ENCODE results near the gene ERGIC1.
A peak's percentile ranks its signal among the peaks of the same experiment; 100 is the strongest.

ERGIC1 gene

GRCh38 chr5:172973127-172973916 is 139.3 kb downstream of the ERGIC1 start:
- H3K4me2 ChIP-seq: no peak overlapping the region
- H3K27me3 ChIP-seq: no peaks in the 10 kb centered on the region
- H3K27ac ChIP-seq: no peak overlapping the region
- H3K9me3 ChIP-seq: no peaks in the 10 kb centered on the region
- H3K9ac ChIP-seq: no peak overlapping the region
- peaks cover 17% of the 10 kb centered on the region for H3K36me3 ChIP-seq
- H3K4me1 ChIP-seq: peaks cover 17% of the 10 kb centered on the region
- no peak for TF ChIP-seq Cebpa-rat (IDR thresholded peaks at IDR 0.05)
- no peak overlapping the region for H3K4me3 ChIP-seq
- no peaks in the 10 kb centered on the region for H4K20me1 ChIP-seq

- Histone ChIP-seq H3K27ac (no peak overlapping the region), H3K9me3 (no peaks in the 10 kb centered on the region), H3K36me3 (peaks cover 13% of the 10 kb centered on the region), H3K27me3 (no peaks in the 10 kb centered on the region), H4K20me1 (no peaks in the 10 kb centered on the region), H3K9ac (no peak overlapping the region), H3K4me1 (peaks cover 11% of the 10 kb centered on the region), H3K4me3 (no peak overlapping the region), H3K4me2 (no peak overlapping the region)
- TF ChIP-seq Cebpa-rat (IDR thresholded peaks at IDR 0.05): no peak
These were observed 139.9 kb downstream of the ERGIC1 start for GRCh38 chr5:172973931-172974330.

- Histone ChIP-seq H4K20me1 (no peaks in the 10 kb centered on the region), H3K4me3 (no peak overlapping the region), H3K4me1 (no peaks in the 10 kb centered on the region), H3K4me2 (no peak overlapping the region), H3K27ac (no peak overlapping the region), H3K9ac (no peak overlapping the region), H3K36me3 (peaks cover 5% of the 10 kb centered on the region), H3K9me3 (no peaks in the 10 kb centered on the region), H3K27me3 (no peaks in the 10 kb centered on the region)
- TF ChIP-seq Cebpa-rat (IDR thresholded peaks at IDR 0.05): no peak
These were observed 141.2 kb downstream of the ERGIC1 start for GRCh38 chr5:172975289-172975688.

GRCh38 chr5:172979778-172980177 is 145.7 kb downstream of the ERGIC1 start:
- no peak overlapping the region for H3K9ac ChIP-seq
- H3K36me3 ChIP-seq: no peaks in the 10 kb centered on the region
- peaks cover 16% of the 10 kb centered on the region for H3K4me1 ChIP-seq
- no peak overlapping the region for H3K4me2 ChIP-seq
- peaks cover 2% of the 10 kb centered on the region for H4K20me1 ChIP-seq
- no peaks in the 10 kb centered on the region for H3K27me3 ChIP-seq
- no peaks in the 10 kb centered on the region for H3K9me3 ChIP-seq
- TF ChIP-seq Cebpa-rat (IDR thresholded peaks at IDR 0.05): no peak
- no peak overlapping the region for H3K27ac ChIP-seq
- no peak overlapping the region for H3K4me3 ChIP-seq

GRCh38 chr5:172981931-172982330 is 147.9 kb downstream of the ERGIC1 start:
- no peak for TF ChIP-seq Cebpa-rat (IDR thresholded peaks at IDR 0.05)
- Histone ChIP-seq H3K4me2 (no peak overlapping the region), H3K9ac (no peak overlapping the region), H3K9me3 (no peaks in the 10 kb centered on the region), H3K4me1 (peaks cover 33% of the 10 kb centered on the region), H3K27me3 (no peaks in the 10 kb centered on the region), H3K36me3 (peaks cover 15% of the 10 kb centered on the region), H3K27ac (no peak overlapping the region), H4K20me1 (peaks cover 23% of the 10 kb centered on the region), H3K4me3 (no peak overlapping the region)

- Histone ChIP-seq H3K27me3 (no peaks in the 10 kb centered on the region), H4K20me1 (peaks cover 41% of the 10 kb centered on the region), H3K27ac (peak within 1 kb of the TSS; percentile 94), H3K4me1 (peaks cover 33% of the 10 kb centered on the region), H3K36me3 (peaks cover 31% of the 10 kb centered on the region), H3K9ac (peak within 1 kb of the TSS; percentile 96), H3K4me3 (peak within 1 kb of the TSS; percentile 99), H3K4me2 (peak within 1 kb of the TSS; percentile 80), H3K9me3 (no peaks in the 10 kb centered on the region)
- no peak for TF ChIP-seq Cebpa-rat (IDR thresholded peaks at IDR 0.05)
These were observed 149.6 kb downstream of the ERGIC1 start, which contains the start of gene ATP6V0E1 for GRCh38 chr5:172983542-172984243. ATP6V0E1 (plus strand) TSS chr5:172983771; CDS start chr5:172983861, 90 bp downstream.

GRCh38 chr5:172984244-172984953 is 150.3 kb downstream of the ERGIC1 start:
- peaks cover 38% of the 10 kb centered on the region for H3K36me3 ChIP-seq
- H3K9ac ChIP-seq: peak overlapping the region; percentile 96
- TF ChIP-seq Cebpa-rat (IDR thresholded peaks at IDR 0.05): peak; percentile 41; the same call in 1 of the 2 replicates
- H4K20me1 ChIP-seq: peaks cover 48% of the 10 kb centered on the region
- H3K9me3 ChIP-seq: no peaks in the 10 kb centered on the region
- peak overlapping the region; percentile 80 for H3K4me2 ChIP-seq
- H3K4me1 ChIP-seq: peaks cover 33% of the 10 kb centered on the region
- peak overlapping the region; percentile 94 for H3K27ac ChIP-seq
- no peaks in the 10 kb centered on the region for H3K27me3 ChIP-seq
- peak overlapping the region; percentile 99 for H3K4me3 ChIP-seq

GRCh38 chr5:172985596-172985995 is 151.5 kb downstream of the ERGIC1 start:
- Histone ChIP-seq H3K36me3 (peaks cover 50% of the 10 kb centered on the region), H4K20me1 (peaks cover 60% of the 10 kb centered on the region), H3K9me3 (no peaks in the 10 kb centered on the region), H3K4me3 (0 out of 2 replicates have a peak overlapping the region, but pooled peaks have one; percentile 99), H3K4me1 (peaks cover 33% of the 10 kb centered on the region), H3K9ac (no peak overlapping the region), H3K27ac (no peak overlapping the region), H3K4me2 (peak overlapping the region; percentile 80), H3K27me3 (no peaks in the 10 kb centered on the region)
- no peak for TF ChIP-seq Cebpa-rat (IDR thresholded peaks at IDR 0.05)

- Histone ChIP-seq H3K27ac (no peak overlapping the region), H3K4me1 (peaks cover 23% of the 10 kb centered on the region), H3K9ac (no peak overlapping the region), H3K4me3 (no peak overlapping the region), H3K27me3 (no peaks in the 10 kb centered on the region), H3K36me3 (peaks cover 75% of the 10 kb centered on the region), H3K4me2 (no peak overlapping the region), H4K20me1 (peaks cover 87% of the 10 kb centered on the region), H3K9me3 (no peaks in the 10 kb centered on the region)
- no peak for TF ChIP-seq Cebpa-rat (IDR thresholded peaks at IDR 0.05)
These were observed 154.2 kb downstream of the ERGIC1 start for GRCh38 chr5:172988276-172988675.
